ENCODE measurements around the gene PLEK. TPM values are rescaled to one million over a fixed set of nuclear protein-coding genes. Genes with fewer than 3 reads are reported as not detected.

Gene PLEK
- polyA plus RNA-seq, 1 of the 3 experiments (the other 2 are of a cell fraction): 0.02 TPM

- Histone ChIP-seq H3K27ac (ENCODE audit: low read depth in 2 of 2, low read length in 1 of 2) (no peak overlapping the region), H2AFZ (ENCODE audit: low read depth) (no peak overlapping the region), H3K9ac (no peak overlapping the region), H3K9me3 (no peaks in the 10 kb centered on the region), H3K9me2 (no peaks in the 10 kb centered on the region), H3K27me3 (ENCODE audit: insufficient read depth) (no peaks in the 10 kb centered on the region), H3K36me3 (replicated peaks in 1 of 2; ENCODE audit: control insufficient read depth in 1 of 2, insufficient read depth in 2 of 2, low read length in 1 of 2) (no peaks in the 10 kb centered on the region), H4K20me1 (ENCODE audit: insufficient read depth) (no peaks in the 10 kb centered on the region), H3F3A (replicated peaks; ENCODE audit: insufficient read depth) (no peaks in the 10 kb centered on the region), H3K4me1 (ENCODE audit: control insufficient read depth in 1 of 2, insufficient read depth in 2 of 2, low read depth in 1 of 2, low read length in 1 of 2) (no peaks in the 10 kb centered on the region), H3K79me2 (ENCODE audit: insufficient read depth) (no peaks in the 10 kb centered on the region), H3K4me3 (ENCODE audit: low read depth in 2 of 2, low read length in 1 of 2) (no peak overlapping the region), H3K4me2 (no peak overlapping the region)
- CTCF ChIA-PET: no interaction called here
- WGBS (ENCODE audit: low lambda C conversion rate): 49% methylated on average over 2 of the region's 2 CpGs
- TF ChIP-seq USF2 (IDR thresholded peaks at IDR 0.05; ENCODE audit: borderline replicate concordance, low read depth, low read length) (no peak), RCOR1 (IDR thresholded peaks at IDR 0.05; ENCODE audit: low read length) (no peak), MEF2A (IDR thresholded peaks at IDR 0.05; ENCODE audit: borderline replicate concordance, low read depth) (no peak), EZH2phosphoT487 (IDR thresholded peaks at IDR 0.05; ENCODE audit: borderline replicate concordance, low read depth) (no peak), GABPA (IDR thresholded peaks at IDR 0.05; ENCODE audit: low read depth) (no peak), TAF1 (IDR thresholded peaks at IDR 0.05; ENCODE audit: borderline replicate concordance, low read depth, low read length) (no peak), CHD2 (IDR thresholded peaks at IDR 0.05; ENCODE audit: low read length, partially characterized antibody) (no peak), NRF1 (IDR thresholded peaks at IDR 0.05; ENCODE audit: low read depth, low read length) (no peak), FOXJ3 (CRISPR knock-in tag; IDR thresholded peaks at IDR 0.05) (no peak)
- TF ChIP-seq, protein P1, sequence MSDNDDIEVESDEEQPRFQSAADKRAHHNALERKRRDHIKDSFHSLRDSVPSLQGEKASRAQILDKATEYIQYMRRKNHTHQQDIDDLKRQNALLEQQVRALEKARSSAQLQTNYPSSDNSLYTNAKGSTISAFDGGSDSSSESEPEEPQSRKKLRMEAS (IDR thresholded peaks at IDR 0.05; ENCODE audit: low read depth): no peak
- TF ChIP-seq, protein P2, sequence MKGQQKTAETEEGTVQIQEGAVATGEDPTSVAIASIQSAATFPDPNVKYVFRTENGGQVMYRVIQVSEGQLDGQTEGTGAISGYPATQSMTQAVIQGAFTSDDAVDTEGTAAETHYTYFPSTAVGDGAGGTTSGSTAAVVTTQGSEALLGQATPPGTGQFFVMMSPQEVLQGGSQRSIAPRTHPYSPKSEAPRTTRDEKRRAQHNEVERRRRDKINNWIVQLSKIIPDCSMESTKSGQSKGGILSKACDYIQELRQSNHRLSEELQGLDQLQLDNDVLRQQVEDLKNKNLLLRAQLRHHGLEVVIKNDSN (IDR thresholded peaks at IDR 0.05; ENCODE audit: borderline replicate concordance, low read depth): no peak
- POLR2A ChIA-PET: no interaction called here
- no peak for DNase-seq
Observed at GRCh38 chr2:68372485-68372884, 7.4 kb downstream of the PLEK start.

- POLR2A ChIA-PET: no interaction called here
Observed at GRCh38 chr2:68374184-68374583, 9.1 kb downstream of the PLEK start.

More at GRCh38 chr2:68374184-68374583, 9.1 kb downstream of the PLEK start:
- Histone ChIP-seq H3K27ac (ENCODE audit: low read depth in 2 of 2, low read length in 1 of 2) (no peak overlapping the region), H3K4me3 (ENCODE audit: low read depth in 2 of 2, low read length in 1 of 2) (no peak overlapping the region), H3F3A (replicated peaks; ENCODE audit: insufficient read depth) (no peaks in the 10 kb centered on the region), H3K4me1 (ENCODE audit: control insufficient read depth in 1 of 2, insufficient read depth in 2 of 2, low read depth in 1 of 2, low read length in 1 of 2) (no peaks in the 10 kb centered on the region), H3K9me3 (no peaks in the 10 kb centered on the region), H2AFZ (ENCODE audit: low read depth) (no peak overlapping the region), H3K4me2 (no peak overlapping the region), H3K9ac (no peak overlapping the region), H3K79me2 (ENCODE audit: insufficient read depth) (no peaks in the 10 kb centered on the region), H3K27me3 (ENCODE audit: insufficient read depth) (no peaks in the 10 kb centered on the region), H3K9me2 (no peaks in the 10 kb centered on the region), H4K20me1 (ENCODE audit: insufficient read depth) (no peaks in the 10 kb centered on the region), H3K36me3 (replicated peaks in 1 of 2; ENCODE audit: control insufficient read depth in 1 of 2, insufficient read depth in 2 of 2, low read length in 1 of 2) (no peaks in the 10 kb centered on the region)
- DNase-seq: no peak
- CTCF ChIA-PET: interaction anchor here (1.4 kb wide), 1 partner anchor 13 kb away, joined by 3 read pairs; no protein-coding TSS in a partner anchor
- TF ChIP-seq RCOR1 (IDR thresholded peaks at IDR 0.05; ENCODE audit: low read length): no peak
- TF ChIP-seq ZBTB33 (IDR thresholded peaks at IDR 0.05; ENCODE audit: borderline replicate concordance, low read depth): no peak
- no peak for TF ChIP-seq NFIC (IDR thresholded peaks at IDR 0.05; ENCODE audit: borderline replicate concordance)
- no peak for TF ChIP-seq TCF12 (IDR thresholded peaks at IDR 0.05)
- no peak for TF ChIP-seq FOXJ3 (CRISPR knock-in tag; IDR thresholded peaks at IDR 0.05)
- TF ChIP-seq YY1 (IDR thresholded peaks at IDR 0.05; ENCODE audit: low read depth): no peak
- TF ChIP-seq JUND (IDR thresholded peaks at IDR 0.05): no peak
- TF ChIP-seq TEAD4 (IDR thresholded peaks at IDR 0.05; ENCODE audit: borderline replicate concordance, insufficient read depth): no peak
- no peak for TF ChIP-seq MXI1 (IDR thresholded peaks at IDR 0.05; ENCODE audit: low read depth, low read length)
- TF ChIP-seq RFX5 (IDR thresholded peaks at IDR 0.05; ENCODE audit: low read length): no peak
- no peak for TF ChIP-seq GABPA (IDR thresholded peaks at IDR 0.05; ENCODE audit: low read depth)
- TF ChIP-seq SIN3A (IDR thresholded peaks at IDR 0.05; ENCODE audit: borderline replicate concordance, low read depth, low read length): no peak
- no peak for TF ChIP-seq FOXM1 (IDR thresholded peaks at IDR 0.05; ENCODE audit: low read depth)
- no peak for TF ChIP-seq MEF2A (IDR thresholded peaks at IDR 0.05; ENCODE audit: borderline replicate concordance, low read depth)
- TF ChIP-seq GATA2 (CRISPR knock-in tag; IDR thresholded peaks at IDR 0.05): no peak
- TF ChIP-seq ELF1 (IDR thresholded peaks at IDR 0.05): no peak
- TF ChIP-seq CHD2 (IDR thresholded peaks at IDR 0.05; ENCODE audit: low read length, partially characterized antibody): no peak
- 66% methylated on average over 2 of the region's 2 CpGs for WGBS (ENCODE audit: low lambda C conversion rate)

Measured in SK-N-SH (cell line).